Colon (tissue), 2 donors: ENCODE measurements around the gene PADI3.
"Not testable (repeated sequence)": the region's sequence is repeated elsewhere in the genome, so short reads cannot be mapped to it uniquely, and the experiment has no call there.

Source experiments
- FAIRE-seq: peaks from 2 replicates; lab custom pipeline; 2012; peaks lifted over from hg19 to GRCh38; lab: Jason Lieb, UNC
- donor health status: control.
- donor health status: control.

The PADI3 gene

DNA sequence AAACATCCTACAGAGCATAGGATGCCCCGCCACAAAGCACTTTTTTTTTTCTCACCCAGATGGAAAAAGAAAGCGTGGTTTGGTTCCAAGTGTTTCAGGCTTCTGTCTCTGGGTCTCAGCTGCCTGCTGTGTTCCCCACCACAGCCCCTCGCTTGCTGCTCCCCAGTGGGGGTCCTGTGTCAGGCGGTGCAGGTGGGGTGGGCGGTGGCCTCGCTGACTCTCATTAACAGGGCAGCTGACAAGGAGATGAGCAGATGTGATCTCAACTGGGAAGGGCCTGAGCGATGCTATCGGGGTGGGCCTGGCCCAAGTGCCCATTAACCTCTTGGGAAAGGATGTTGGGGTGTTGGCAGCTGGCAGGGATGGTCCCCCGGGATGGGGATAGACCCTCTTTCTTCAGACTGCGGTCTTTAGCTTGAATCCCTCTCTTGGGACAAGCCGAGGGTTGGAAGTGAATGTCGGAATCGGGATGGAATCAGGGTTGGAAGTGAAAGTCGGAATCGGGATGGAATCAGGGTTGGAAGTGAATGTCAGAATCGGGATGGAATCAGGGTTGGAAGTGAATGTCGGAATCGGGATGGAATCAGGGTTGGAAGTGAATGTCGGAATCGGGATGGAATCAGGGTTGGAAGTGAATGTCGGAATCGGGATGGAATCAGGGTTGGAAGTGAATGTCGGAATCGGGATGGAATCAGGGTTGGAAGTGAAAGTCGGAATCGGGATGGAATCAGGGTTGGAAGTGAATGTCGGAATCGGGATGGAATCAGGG, 7.7 kb upstream of the PADI3 start:
- FAIRE-seq = not testable (repeated sequence)

DNA sequence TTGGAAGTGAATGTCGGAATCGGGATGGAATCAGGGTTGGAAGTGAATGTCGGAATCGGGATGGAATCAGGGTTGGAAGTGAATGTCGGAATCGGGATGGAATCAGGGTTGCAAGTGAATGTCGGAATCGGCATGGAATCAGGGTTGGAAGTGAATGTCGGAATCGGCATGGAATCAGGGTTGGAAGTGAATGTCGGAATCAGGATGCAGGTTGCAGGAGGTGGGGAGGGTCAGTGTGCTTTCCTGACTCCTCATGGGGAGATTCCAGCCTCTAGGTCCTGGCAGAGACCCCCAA, 7.2 kb upstream of the PADI3 start:
- not testable (repeated sequence) for FAIRE-seq

DNA sequence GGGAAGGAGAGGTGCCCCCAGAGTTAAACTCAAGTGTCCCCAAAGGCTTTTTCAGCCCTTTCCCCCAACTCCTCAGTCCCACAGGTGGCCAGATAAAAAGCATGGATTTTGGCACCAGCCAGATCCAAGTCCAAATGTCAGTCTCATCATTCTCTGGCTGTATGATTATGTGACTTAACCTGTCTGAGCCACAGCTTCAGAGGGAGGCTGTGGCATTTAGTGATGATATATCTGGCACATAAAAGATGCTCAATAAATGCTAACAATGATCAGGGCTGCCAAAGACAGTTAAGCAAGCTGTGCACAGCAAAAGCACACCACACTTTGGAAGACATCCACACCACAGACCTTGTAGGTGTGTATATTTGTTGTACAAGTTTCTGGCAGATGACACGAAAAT, 5.6 kb upstream of the PADI3 start:
- no peak for FAIRE-seq

DNA sequence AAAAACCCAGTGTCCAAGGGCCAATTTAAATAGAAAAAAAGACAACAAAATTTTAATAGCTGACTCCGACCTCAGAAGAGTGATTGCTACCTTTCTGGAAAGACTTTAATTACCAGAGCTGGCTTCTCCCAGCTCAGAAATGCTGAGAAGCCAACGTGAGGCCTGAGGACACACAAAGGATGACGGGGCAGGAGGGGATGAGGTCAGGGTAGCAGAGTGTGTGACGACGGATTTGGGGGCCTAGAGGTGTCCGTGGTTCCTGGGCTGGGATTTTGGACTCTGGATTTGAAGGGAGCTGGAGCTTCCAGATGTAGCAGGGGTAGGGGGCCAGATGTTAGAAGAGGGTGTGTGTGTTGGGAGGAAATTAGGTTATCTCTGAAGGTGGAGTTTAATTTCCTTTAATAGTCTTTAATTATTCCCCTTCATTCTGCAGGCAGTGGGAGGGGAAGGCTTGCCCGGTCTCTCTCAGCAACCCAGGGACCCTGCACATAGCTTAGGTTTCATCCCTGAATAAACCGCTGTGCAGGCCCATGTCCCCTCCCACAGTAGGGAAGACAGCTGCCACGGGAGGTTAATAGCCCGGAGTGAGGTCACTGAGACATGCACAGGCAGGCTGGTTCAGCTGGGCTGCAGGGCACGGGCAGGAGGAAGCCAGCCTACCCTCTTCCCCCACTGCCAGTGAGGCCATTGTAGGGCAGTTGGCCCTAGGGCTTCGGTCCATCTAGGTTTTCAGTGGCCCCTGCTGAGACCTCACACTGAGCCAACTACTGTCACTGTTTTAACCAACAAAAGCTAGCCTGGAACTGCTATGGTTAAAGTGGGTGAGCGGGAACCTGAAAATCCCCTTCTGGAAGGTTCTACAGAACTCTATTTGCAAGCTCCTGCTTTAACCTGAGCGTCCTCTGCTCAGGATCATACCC, 3.8 kb upstream of the PADI3 start:
- FAIRE-seq = no peak

DNA sequence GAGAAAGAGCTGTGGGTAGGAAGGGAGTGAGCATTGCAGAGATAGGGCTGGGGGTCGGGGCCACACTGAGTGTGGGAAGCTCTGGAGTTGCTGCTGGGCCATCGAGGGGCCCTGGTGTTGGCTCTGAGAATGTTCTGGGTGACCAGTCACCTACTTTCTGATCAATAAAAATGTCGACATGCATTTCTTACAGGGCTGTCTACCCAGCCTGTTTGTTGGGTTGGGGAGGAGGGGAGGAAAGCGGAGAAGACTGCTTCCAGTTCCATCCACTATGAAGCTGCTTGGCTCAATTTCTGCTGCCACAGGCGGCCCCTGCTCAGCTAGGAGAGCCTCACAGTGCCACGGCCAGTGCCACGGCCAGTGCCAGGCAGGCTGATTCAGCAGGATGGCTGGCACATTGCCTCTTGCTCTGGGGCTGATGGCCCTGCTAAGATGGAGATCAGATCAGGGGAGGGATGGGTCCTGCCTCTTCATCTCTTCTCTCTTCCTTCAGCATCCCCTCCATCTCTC, 3.0 kb upstream of the PADI3 start:
- FAIRE-seq = no peak

DNA sequence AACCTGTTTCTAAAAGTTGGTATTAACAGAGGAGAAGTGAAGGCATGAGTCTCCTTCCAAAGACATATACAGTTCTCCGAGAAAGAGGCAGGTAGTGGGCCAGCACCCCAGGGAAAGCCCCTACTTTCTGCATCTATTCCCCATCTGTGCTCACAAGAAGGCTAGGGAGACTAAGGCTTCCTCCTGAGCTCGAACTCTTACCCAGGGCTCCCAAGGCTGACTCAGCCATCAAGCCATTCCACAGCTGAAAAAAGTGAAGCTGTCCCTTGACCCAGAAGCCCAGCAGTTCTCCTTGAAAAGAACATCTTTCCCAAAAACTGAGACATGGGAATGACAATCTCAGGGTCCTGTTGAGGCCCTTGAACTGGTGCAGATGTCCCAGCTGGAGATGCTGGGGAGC, 1.9 kb upstream of the PADI3 start:
- FAIRE-seq = no peak

DNA sequence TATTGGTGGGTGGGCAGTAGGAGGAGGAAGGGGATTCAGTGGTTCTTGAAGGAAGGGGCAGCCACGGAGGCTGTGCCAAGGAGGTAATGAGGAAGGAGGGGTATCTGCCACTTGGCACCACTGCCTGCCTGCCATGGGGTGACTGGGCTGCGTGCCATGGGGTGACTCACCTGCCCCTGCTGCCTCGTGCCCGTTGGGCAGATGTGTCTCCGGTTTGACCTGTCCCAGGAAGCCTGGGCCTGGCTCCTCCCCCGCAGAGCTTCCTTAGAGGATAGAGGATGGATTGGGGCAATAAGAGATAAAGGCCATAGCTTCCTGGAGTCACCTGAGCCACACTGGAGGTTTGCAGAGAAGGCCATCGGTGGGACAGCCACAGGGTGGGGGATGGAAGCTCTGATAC, 1.7 kb downstream of the PADI3 start:
- FAIRE-seq = no peak

DNA sequence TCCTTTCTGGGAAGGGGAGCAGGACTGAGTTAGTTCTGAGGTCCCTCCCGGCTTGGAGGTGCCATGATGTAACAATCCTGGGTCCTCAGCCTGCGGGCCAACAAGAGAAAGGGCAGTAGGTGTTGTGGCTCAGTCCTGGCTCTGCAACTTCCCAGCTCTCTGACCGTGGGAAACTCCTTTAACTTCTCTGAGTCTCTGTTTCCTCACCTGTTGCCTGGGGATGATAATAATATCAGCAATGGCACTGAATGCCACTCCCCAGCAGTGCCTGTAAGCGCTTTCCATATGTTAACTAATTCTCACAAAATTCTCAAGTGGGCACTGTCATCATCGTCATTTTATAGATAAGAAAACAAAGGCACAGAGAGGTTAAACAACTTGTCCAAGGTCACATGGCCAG, 2.3 kb downstream of the PADI3 start:
- no peak for FAIRE-seq

DNA sequence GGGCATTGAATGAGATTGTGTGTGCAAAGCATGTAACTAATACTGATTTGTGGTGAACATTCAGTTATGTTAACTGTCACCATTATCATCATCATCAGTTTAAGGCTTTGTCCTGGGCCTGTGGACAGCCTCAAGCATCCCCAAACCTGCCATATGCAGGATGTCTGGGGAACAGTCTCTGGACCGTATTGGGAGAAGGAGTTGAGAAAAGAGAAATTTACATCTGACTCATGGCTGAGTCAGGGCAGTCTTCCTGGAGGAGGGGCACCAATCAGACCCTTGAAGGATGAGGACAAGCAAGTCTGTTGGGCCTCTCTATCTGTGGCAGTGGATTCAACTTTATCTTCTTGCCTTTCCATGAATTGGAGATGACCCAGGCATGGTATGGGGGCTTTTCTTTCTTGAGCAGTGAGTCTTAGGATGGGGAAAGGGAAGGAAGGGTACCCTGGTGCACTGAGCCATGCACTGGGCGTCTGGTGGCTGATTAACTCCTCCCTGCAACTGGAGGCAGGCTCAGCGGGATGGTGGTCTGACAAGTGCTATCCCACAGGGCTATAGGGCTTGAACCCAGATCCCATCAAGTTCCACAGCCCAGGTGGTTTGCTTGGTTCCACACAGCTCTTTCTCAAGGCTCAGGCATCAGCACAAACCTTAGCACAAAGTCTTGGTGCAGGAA, 2.9 kb downstream of the PADI3 start:
- FAIRE-seq = no peak

DNA sequence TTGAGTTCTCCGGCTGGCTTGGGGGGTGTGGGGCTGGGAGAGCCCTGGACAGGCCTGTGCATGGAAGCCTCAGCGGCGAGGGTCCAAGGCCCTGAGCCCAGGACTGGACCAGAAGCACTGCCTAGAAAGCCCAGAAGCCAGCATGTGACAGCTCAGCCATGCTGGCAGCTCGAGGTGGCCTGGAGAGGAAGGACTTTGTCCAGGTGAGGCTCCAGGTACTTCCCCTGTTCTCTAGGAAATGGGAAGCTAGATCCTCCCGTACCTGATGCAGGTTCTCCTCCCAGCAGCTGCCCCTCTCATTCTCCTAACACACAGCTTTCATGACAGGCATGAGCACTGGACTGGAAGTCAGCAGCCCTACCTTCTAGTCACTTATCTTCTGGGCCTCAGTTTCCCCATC, 6.4 kb downstream of the PADI3 start:
- no peak for FAIRE-seq

DNA sequence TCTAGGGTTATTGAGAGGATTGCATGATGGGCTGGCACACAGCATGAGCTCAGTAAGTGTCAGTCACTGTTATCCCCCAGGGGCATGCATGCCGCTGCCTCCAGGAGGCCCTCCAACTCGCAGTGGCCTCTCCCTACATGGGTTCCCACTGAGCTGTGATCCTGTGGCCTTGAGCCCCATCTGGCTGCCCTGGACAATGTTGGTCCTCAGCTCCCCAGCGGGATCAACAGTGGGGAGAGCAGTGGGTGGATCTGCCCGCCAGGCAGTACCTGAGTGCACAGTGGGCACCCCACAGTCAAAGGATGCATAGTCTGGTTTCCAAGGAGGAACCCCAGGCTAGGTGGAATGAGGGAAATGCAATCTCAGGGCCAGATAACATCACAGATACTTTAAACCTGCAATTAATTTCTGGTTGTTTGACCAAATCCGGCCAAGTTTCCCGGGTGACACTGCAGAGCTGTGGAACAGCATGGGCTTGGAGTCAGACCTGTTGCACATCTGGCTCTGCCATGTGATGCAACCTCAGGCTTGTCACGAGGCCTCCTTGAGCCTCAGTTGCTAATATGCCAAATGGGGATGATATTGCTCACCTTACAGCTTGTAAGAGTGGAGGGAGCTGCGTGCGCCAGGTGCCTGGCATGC, 9.3 kb downstream of the PADI3 start:
- no peak for FAIRE-seq

DNA sequence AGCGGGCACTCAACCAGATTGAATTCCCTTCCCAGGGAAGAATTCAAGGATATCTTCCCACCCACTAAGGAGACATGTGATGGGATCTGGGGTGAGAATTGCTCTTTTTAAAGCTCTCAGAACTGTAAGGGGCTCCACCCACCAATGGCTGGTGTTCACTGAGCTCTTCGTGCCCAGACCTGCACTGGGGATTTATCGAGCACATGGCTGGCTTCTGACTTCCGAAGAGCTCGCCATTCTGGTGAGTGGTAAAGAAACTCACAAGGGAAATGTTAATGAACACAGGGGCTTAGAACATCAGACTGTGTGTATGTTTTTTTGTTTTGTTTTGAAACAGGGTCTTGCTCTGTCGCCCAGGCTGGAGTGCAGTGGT, 9.8 kb downstream of the PADI3 start:
- FAIRE-seq = no peak

DNA sequence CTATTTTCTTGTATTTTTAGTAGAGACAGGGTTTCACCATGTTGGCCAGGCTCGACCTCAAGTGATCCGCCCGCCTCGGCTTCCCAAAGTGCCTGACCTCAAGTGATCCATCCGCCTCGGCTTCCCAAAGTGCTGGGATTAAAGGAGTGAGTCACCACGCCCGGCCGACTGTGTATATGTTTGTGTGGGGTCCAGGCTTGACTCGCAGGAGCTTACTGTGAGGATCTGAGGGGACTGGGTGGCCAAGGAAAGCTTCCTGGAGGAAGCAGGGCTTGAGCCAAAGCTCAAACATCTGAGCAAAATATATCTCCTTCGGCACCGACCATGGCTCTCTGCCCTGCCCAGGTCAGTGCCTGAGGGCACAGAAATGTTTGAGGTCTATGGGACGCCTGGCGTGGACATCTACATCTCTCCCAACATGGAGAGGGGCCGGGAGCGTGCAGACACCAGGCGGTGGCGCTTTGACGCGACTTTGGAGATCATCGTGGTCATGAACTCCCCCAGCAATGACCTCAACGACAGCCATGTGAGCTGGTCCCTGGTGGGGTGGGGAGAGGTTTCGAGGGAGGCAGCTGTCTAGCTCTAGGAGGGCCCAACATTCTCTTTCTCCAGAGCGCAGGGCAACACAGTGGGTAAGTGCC, 10.5 kb downstream of the PADI3 start:
- FAIRE-seq = no peak

DNA sequence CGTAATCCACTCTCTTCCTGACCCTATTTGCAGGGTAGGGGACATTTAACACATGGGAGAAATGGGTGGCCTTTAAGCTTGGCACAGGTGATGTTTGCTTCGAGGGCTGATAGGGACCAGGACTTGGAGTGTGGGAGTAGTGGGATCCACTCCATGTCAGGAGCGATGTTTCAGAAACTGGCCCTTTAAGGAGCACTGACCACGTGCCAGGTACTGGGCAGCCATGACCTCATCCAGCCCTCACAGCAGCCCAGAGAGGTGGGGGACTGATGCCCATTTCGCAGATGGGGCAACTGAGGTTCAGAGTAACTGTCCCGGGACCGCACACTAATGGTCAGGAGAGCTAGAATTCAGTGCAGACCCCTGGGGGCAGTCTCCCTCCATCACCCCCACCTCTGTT, 11.4 kb downstream of the PADI3 start:
- no peak for FAIRE-seq

DNA sequence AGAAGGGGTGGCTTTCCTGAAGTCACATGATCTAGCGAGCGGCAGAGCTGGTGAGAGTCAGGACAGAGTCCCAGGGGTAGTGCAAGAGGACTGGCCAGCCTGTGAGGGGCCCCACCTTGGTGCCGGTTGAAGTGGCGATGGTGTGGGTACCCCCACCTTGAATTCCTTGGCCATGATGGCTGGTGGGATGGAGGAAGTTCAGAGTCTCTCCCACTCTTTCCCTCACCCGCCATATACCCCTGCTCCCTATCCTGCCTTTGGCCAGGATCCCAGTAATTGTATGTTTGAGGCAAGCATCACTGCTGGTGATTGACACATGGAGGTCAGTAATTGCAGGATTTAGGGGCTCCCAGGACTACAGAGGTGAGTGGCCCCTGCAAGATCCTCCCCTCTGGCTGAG, 11.8 kb downstream of the PADI3 start:
- no peak for FAIRE-seq

DNA sequence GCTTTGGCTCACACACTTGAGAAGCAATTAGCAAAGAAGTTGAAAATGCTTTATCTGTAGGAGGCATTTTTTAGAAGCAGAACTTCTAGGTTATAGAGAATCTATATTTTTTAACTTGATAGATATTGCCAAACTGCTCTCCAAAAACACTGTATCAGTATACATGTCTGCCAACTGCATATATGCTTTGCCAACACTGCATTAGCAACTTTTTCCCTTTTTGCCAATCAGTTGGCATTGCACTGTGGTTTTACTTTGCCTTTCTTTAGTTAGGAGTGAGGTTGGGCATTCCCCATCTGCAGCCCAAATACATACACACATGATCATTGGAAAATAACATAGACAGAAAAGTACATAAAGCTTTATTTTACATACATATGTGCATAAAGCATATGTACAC, 15.0 kb downstream of the PADI3 start:
- FAIRE-seq = no peak

DNA sequence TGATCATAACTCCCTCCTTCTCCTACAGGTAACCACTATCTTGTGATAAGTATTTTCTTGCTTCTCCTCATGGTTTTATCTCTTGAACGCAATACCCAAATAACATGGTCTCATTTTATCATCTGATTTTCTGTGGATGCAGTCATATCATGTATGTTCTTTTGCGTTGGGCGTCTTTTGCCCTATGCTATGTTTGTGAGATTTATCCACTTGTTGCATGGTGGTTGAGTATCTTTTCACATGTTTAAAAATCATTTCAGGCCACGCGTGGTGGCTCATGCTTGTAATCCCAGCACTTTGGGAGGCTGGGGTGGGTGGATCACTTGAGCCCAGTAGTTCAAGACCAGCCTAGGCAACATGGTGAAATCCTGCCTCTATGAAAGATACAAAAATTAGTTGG, 15.6 kb downstream of the PADI3 start:
- no peak for FAIRE-seq

DNA sequence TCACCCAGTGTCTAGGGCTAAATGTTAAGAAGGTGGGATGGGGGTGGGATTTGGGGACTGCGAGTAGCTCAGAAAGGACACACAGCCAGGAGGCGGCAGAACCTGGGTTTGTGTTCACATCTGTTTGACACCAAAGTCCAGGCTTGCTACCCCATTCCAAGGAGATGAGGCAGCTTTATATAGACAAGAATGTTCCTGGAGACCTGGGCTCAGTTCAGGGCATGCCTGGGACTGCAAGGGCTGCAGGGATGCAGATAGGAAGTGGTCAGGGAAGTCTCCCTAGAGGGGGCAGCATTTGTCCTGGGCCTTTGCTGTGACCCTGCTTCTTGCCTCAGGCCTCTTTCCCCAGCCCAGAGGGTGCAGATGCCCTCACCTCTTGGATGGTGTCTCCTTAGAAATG, 16.3 kb downstream of the PADI3 start:
- FAIRE-seq = no peak

DNA sequence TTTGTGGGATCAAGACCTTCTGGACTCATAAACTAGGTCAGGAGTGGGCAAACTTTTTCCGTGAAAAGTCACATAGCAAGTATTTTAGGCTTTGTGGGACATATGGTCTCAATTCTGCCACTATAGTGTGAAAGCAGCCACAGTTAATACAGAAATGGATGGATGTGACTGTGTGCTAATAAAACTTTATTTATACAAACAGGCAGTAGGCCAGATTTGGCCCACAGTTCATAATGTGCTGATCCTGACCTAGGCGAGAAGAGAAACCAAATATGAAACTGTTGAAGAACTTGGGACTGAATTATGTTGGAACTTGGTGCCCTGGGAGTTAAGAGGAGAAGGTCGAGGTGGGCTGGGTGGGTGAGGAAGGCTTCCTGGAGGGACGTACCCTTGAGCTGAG, 17.1 kb downstream of the PADI3 start:
- no peak for FAIRE-seq

DNA sequence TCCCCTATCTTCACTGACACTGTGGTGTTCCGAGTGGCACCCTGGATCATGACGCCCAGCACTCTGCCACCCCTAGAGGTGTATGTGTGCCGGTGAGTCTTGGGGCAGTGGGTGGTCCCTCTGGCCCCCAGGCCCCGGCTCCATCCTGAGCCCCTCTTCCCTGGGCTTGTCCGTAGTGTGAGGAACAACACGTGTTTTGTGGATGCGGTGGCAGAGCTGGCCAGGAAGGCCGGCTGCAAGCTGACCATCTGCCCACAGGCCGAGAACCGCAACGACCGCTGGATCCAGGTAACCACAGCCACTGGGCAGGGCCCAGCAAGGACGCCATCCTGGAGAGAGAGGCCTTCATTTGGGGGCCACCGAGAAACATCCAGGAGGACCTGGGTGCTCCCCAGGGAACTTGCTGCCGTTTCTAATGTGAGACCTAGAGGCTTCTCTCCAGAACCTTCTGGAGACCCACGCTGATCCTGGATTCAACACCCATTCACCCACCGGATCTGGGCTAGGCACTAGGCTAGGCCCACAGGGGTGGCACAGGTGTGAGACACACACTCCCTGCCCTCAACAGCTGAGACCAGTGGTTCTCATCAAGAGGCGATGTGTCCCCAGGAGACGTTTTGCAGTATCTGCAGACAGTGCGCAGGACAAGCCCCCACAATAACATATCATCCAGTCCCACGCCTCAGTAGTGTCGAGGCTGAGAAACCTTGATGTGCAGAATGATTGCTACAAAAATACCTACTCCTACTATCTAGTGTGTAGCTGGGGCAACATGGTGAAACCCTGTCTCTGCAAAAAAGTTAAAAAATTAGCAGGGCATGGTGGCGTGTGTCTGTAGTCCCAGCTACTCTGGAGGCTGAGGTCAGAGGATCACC, 22.2 kb downstream of the PADI3 start:
- no peak for FAIRE-seq

DNA sequence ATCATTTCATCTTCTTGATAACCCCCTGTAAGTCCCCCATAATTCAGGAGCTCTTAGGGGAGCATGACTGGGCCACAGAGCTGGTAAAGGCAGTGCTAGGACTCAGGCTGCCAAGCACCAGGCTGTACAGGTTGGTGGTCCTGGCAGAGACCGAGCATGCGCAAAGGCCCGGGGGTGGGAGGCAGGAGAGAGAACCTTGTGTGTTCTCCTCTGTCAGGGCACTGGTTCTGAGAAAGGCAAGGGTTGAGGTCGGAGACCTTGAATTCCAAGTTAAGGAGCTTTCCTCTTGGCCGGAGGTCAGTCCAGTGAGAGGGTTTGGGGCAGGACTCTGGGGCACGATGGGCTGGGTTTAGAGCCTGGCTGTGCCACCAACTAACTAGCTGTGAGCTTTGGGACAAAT, 23.2 kb downstream of the PADI3 start:
- no peak for FAIRE-seq
